ENCODE measurements around the gene SNAI3.

GRCh38 chr16:88701581-88702370, 15.5 kb upstream of the SNAI3 start:
- TF ChIP-seq, protein P1, sequence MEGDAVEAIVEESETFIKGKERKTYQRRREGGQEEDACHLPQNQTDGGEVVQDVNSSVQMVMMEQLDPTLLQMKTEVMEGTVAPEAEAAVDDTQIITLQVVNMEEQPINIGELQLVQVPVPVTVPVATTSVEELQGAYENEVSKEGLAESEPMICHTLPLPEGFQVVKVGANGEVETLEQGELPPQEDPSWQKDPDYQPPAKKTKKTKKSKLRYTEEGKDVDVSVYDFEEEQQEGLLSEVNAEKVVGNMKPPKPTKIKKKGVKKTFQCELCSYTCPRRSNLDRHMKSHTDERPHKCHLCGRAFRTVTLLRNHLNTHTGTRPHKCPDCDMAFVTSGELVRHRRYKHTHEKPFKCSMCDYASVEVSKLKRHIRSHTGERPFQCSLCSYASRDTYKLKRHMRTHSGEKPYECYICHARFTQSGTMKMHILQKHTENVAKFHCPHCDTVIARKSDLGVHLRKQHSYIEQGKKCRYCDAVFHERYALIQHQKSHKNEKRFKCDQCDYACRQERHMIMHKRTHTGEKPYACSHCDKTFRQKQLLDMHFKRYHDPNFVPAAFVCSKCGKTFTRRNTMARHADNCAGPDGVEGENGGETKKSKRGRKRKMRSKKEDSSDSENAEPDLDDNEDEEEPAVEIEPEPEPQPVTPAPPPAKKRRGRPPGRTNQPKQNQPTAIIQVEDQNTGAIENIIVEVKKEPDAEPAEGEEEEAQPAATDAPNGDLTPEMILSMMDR (IDR thresholded peaks at IDR 0.05) = no peak
- no peak for TF ChIP-seq POLR2A (IDR thresholded peaks at IDR 0.05)
- no peak for TF ChIP-seq POLR2AphosphoS5 (IDR thresholded peaks at IDR 0.05)

Data from stomach (tissue), 4 donors.